H9 (cell line): ENCODE results near the gene DCLRE1C. TPM values are rescaled to one million over a fixed set of nuclear protein-coding genes. Genes with fewer than 3 reads are reported as not detected.

Source experiments
- DNase-seq: peaks from one replicate; pipeline ENCODE4 v3.0.0-alpha.2; 2017
- H2AFZ ChIP-seq: one replicate; pipeline ENCODE4 v1.6.1; 2013; ENCODE audit warnings: mild to moderate bottlenecking, low read length, control low read depth, moderate library complexity
- H2AK5ac ChIP-seq: 2 replicates; pipeline ENCODE4 v1.6.1; 2013; ENCODE audit warnings: low read length, control low read depth, mixed read lengths; ENCODE audit not compliant: insufficient read length
- H2BK120ac ChIP-seq: one replicate; pipeline ENCODE4 v1.6.1; 2013; ENCODE audit warnings: low read depth, mild to moderate bottlenecking, low read length, control low read depth, inconsistent platforms; ENCODE audit not compliant: poor library complexity, severe bottlenecking
- H2BK12ac ChIP-seq: 2 replicates; pipeline ENCODE4 v1.6.1; 2013; ENCODE audit warnings: low read length, control low read depth, mixed read lengths, low read depth; ENCODE audit not compliant: insufficient read length
- H2BK15ac ChIP-seq: 2 replicates; pipeline ENCODE4 v1.6.1; 2013; ENCODE audit warnings: low read depth, low read length, control low read depth
- H2BK20ac ChIP-seq: one replicate; pipeline ENCODE4 v1.6.1; 2013; ENCODE audit warnings: low read depth, mild to moderate bottlenecking, low read length, control low read depth, inconsistent platforms; ENCODE audit not compliant: poor library complexity, severe bottlenecking
- H2BK5ac ChIP-seq: 2 replicates; pipeline ENCODE4 v1.6.1; 2013; ENCODE audit warnings: low read length, control low read depth, mixed read lengths; ENCODE audit not compliant: insufficient read length
- H3K14ac ChIP-seq: 2 replicates; pipeline ENCODE4 v1.6.1; 2013; ENCODE audit warnings: low read length, control low read depth; ENCODE audit not compliant: insufficient read depth
- H3K18ac ChIP-seq: 2 replicates; pipeline ENCODE4 v1.6.1; 2013; ENCODE audit warnings: low read depth, mild to moderate bottlenecking, mixed read lengths, low read length, control low read depth; ENCODE audit not compliant: insufficient read length
- H3K23ac ChIP-seq: 2 replicates; pipeline ENCODE4 v1.6.1; 2013; ENCODE audit warnings: low read length, control low read depth, mixed read lengths, low read depth; ENCODE audit not compliant: insufficient read length
- H3K23me2 ChIP-seq: 2 replicates; pipeline ENCODE4 v1.6.1; 2013; ENCODE audit warnings: low read depth, mild to moderate bottlenecking, mixed read lengths, low read length, control low read depth; ENCODE audit not compliant: insufficient read length, poor library complexity, severe bottlenecking
- H3K27ac ChIP-seq: 2 replicates; pipeline ENCODE4 v1.5.1; 2013; ENCODE audit warnings: low read length, control low read depth, mixed read lengths, low read depth; ENCODE audit not compliant: insufficient read length
- H3K27me3 ChIP-seq: 2 replicates; pipeline ENCODE4 v1.6.1; 2013; ENCODE audit warnings: low read length, control low read depth, inconsistent platforms; ENCODE audit not compliant: insufficient read depth
- H3K4ac ChIP-seq: 2 replicates; pipeline ENCODE4 v1.6.1; 2013; ENCODE audit warnings: low read depth, mild to moderate bottlenecking, control low read depth, inconsistent platforms, low read length, moderate library complexity
- H3K4me1 ChIP-seq: 2 replicates; pipeline ENCODE4 v1.6.1; 2013; ENCODE audit warnings: low read length, control low read depth, inconsistent platforms; ENCODE audit not compliant: insufficient read depth
- H3K4me2 ChIP-seq: 2 replicates; pipeline ENCODE4 v1.6.1; 2013; ENCODE audit warnings: low read length, control low read depth, mixed read lengths; ENCODE audit not compliant: insufficient read length, insufficient read depth
- H3K56ac ChIP-seq: 2 replicates; pipeline ENCODE4 v1.6.1; 2013; ENCODE audit warnings: low read depth, mild to moderate bottlenecking, mixed read lengths, low read length, control low read depth; ENCODE audit not compliant: insufficient read length
- H3K79me1 ChIP-seq: 2 replicates; pipeline ENCODE4 v1.6.1; 2013; ENCODE audit warnings: low read depth, mild to moderate bottlenecking, moderate library complexity, low read length, control low read depth, inconsistent platforms; ENCODE audit not compliant: insufficient read depth, poor library complexity, severe bottlenecking
- H3K79me2 ChIP-seq: 2 replicates; pipeline ENCODE4 v1.6.1; 2013; ENCODE audit warnings: low read length, control low read depth, inconsistent platforms; ENCODE audit not compliant: insufficient read depth
- H3K9ac ChIP-seq: 2 replicates; pipeline ENCODE4 v1.6.1; 2013; ENCODE audit warnings: low read length, control low read depth, mixed read lengths; ENCODE audit not compliant: insufficient read length; ENCODE audit errors: extremely low read depth
- H3K9me3 ChIP-seq: one replicate; pipeline ENCODE4 v1.6.1; 2013; ENCODE audit warnings: low read depth, low read length, inconsistent platforms; ENCODE audit not compliant: control insufficient read depth
- H3T11ph ChIP-seq: one replicate; pipeline ENCODE4 v1.6.1; 2013; ENCODE audit warnings: mild to moderate bottlenecking, low read length, control low read depth, inconsistent platforms
- H4K20me1 ChIP-seq: one replicate; pipeline ENCODE4 v1.6.1; 2013; ENCODE audit not compliant: control insufficient read depth, insufficient read length, insufficient read depth
- H4K5ac ChIP-seq: 2 replicates; pipeline ENCODE4 v1.6.1; 2013; ENCODE audit warnings: low read depth, mild to moderate bottlenecking, mixed read lengths, low read length, control low read depth; ENCODE audit not compliant: insufficient read length
- H4K8ac ChIP-seq: replicated peaks from 2 replicates; pipeline ENCODE4 v1.6.1; 2013; ENCODE audit warnings: low read length, control low read depth, mixed read lengths, low read depth; ENCODE audit not compliant: insufficient read length
- H4K91ac ChIP-seq: 2 replicates; pipeline ENCODE4 v1.6.1; 2013; ENCODE audit warnings: low read depth, mild to moderate bottlenecking, moderate library complexity, mixed read lengths, low read length, control low read depth; ENCODE audit not compliant: insufficient read length
- H3K27ac Mint-ChIP-seq, 3 experiments: 2 replicates in 2 of 3; 3 replicates in 1 of 3; pipeline ENCODE4 v1.8.0; 2020 to 2021; ENCODE audit warnings: mixed read lengths in 3 of 3, mild to moderate bottlenecking in 1 of 3, moderate library complexity in 1 of 3
- H3K27me3 Mint-ChIP-seq: 2 replicates; pipeline ENCODE4 v1.8.0; 2021; ENCODE audit warnings: low read depth, mild to moderate bottlenecking, moderate library complexity, mixed read lengths
- H3K36me3 Mint-ChIP-seq, 3 experiments: 2 replicates in 2 of 3; 3 replicates in 1 of 3; pipeline ENCODE4 v1.8.0; 2020 to 2021; ENCODE audit warnings: low read depth in 3 of 3, mixed read lengths in 3 of 3; ENCODE audit not compliant: insufficient read depth in 1 of 3
- H3K4me1 Mint-ChIP-seq, 2 experiments: 2 replicates each; pipeline ENCODE4 v1.8.0; 2020; ENCODE audit warnings: mixed read lengths in 2 of 2
- H3K4me3 Mint-ChIP-seq, 2 experiments: 2 replicates in 1 of 2; 3 replicates in 1 of 2; pipeline ENCODE4 v1.8.0; 2020 to 2021; ENCODE audit warnings: mild to moderate bottlenecking in 2 of 2, mixed read lengths in 2 of 2, moderate library complexity in 1 of 2
- H3K9me3 Mint-ChIP-seq, 2 experiments: 2 replicates in 1 of 2; 3 replicates in 1 of 2; pipeline ENCODE4 v1.8.0; 2020; ENCODE audit warnings: mild to moderate bottlenecking in 2 of 2, mixed read lengths in 2 of 2, moderate library complexity in 1 of 2
- WGBS: extraction: QIAGEN DNeasy Blood & Tissue Kit; methylation state at CpG from one replicate; pipeline ENCODE4 v1.1.7; 2013; ENCODE audit warnings: missing lambda C conversion rate, low lambda C conversion rate, mixed read lengths; ENCODE audit not compliant: insufficient read length; ENCODE audit errors: extremely low coverage; 5-methylcytosine and 5-hydroxymethylcytosine counted together
- total RNA-seq: library from RNA; stranded (reverse); gene quantifications from 2 replicates; pipeline ENCODE4 v1.2.1, GENCODE V29; 2021
- TF ChIP-seq, protein P1 (sequence below): fragments of 200-600 bp; sonication (generic); conservative IDR thresholded peaks from 3 replicates; pipeline ENCODE4 v1.8.0; 2021; ENCODE audit warnings: antibody characterized with exemption, mild to moderate bottlenecking

DCLRE1C gene
- total RNA-seq, 1 experiment from 2014 or later = 15.2 TPM

GRCh38 chr10:14918964-14919363 lies 34.9 kb downstream of the DCLRE1C start:
- WGBS = no CpG with 5 or more reads among the region's 3 CpGs
- H3K4me1 Mint-ChIP-seq = no peaks in the 10 kb centered on the region
- Histone ChIP-seq H3K18ac (no peak overlapping the region), H2BK120ac (no peak overlapping the region), H4K20me1 (no peaks in the 10 kb centered on the region), H2AFZ (no peak overlapping the region), H3K27me3 (no peaks in the 10 kb centered on the region), H3K23me2 (no peaks in the 10 kb centered on the region), H4K5ac (no peak overlapping the region), H2BK5ac (no peak overlapping the region), H3K9me3 (peaks cover 12% of the 10 kb centered on the region), H2BK20ac (no peak overlapping the region), H4K91ac (no peak overlapping the region), H4K8ac (no peak overlapping the region), H3K56ac (no peak overlapping the region), H3K4me1 (no peaks in the 10 kb centered on the region), H3K4ac (no peak overlapping the region), H3K14ac (no peak overlapping the region), H3K9ac (no peak overlapping the region), H3K4me2 (no peak overlapping the region), H3K23ac (no peak overlapping the region), H2BK15ac (no peak overlapping the region), H3T11ph (no peak overlapping the region), H2AK5ac (no peak overlapping the region), H3K79me1 (no peaks in the 10 kb centered on the region), H3K27ac (no peak overlapping the region), H2BK12ac (no peak overlapping the region), H3K79me2 (no peaks in the 10 kb centered on the region)
- H3K9me3 Mint-ChIP-seq = peaks cover 37 to 39% of the 10 kb centered on the region in 2 experiments
- peaks cover 69 to 97% (median 86%) of the 10 kb centered on the region in 3 experiments for H3K36me3 Mint-ChIP-seq
- TF ChIP-seq, protein P1, sequence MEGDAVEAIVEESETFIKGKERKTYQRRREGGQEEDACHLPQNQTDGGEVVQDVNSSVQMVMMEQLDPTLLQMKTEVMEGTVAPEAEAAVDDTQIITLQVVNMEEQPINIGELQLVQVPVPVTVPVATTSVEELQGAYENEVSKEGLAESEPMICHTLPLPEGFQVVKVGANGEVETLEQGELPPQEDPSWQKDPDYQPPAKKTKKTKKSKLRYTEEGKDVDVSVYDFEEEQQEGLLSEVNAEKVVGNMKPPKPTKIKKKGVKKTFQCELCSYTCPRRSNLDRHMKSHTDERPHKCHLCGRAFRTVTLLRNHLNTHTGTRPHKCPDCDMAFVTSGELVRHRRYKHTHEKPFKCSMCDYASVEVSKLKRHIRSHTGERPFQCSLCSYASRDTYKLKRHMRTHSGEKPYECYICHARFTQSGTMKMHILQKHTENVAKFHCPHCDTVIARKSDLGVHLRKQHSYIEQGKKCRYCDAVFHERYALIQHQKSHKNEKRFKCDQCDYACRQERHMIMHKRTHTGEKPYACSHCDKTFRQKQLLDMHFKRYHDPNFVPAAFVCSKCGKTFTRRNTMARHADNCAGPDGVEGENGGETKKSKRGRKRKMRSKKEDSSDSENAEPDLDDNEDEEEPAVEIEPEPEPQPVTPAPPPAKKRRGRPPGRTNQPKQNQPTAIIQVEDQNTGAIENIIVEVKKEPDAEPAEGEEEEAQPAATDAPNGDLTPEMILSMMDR = no peak
- no peak for DNase-seq
- no peak overlapping the region for H3K4me3 Mint-ChIP-seq
- H3K27ac Mint-ChIP-seq = no peak overlapping the region
- H3K27me3 Mint-ChIP-seq = no peaks in the 10 kb centered on the region
